ENCODE measurements around the gene PRR30.

DNA sequence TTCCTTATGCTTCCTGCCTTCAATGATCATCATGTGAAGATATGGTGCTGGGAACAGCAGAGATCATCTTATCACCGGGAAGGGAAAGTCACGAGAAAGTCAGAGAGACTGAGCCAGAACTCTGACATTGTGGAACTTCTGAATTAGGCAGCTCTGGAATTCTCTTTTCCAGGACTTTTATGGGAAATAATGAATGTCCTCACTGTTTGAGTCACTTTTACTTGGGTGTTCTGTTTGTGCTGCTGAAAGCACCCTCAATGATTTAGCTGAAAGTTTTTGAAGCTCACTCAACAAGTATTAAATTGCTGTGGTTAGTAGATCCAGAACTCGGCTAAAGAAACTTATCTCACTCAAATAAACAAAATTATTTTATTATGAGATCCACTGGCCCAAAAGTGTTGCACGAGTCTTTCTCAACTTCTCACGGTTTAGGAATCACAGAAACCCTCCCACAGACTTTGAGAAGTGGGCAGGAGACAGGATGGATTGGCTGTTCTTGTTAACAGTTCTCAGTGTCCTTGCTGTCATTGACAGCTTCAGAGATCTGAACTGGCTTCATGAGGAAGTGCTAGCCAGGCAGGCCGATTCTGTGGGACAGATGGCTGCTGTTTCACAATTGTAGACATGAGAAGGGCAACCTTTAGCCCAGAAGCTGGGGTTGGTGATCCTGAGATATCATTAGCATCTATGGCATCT, 46.3 kb upstream of the PRR30 start:
- TF ChIP-seq POLR2A (IDR thresholded peaks at IDR 0.05): no peak
- TF ChIP-seq, protein P1, sequence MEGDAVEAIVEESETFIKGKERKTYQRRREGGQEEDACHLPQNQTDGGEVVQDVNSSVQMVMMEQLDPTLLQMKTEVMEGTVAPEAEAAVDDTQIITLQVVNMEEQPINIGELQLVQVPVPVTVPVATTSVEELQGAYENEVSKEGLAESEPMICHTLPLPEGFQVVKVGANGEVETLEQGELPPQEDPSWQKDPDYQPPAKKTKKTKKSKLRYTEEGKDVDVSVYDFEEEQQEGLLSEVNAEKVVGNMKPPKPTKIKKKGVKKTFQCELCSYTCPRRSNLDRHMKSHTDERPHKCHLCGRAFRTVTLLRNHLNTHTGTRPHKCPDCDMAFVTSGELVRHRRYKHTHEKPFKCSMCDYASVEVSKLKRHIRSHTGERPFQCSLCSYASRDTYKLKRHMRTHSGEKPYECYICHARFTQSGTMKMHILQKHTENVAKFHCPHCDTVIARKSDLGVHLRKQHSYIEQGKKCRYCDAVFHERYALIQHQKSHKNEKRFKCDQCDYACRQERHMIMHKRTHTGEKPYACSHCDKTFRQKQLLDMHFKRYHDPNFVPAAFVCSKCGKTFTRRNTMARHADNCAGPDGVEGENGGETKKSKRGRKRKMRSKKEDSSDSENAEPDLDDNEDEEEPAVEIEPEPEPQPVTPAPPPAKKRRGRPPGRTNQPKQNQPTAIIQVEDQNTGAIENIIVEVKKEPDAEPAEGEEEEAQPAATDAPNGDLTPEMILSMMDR (IDR thresholded peaks at IDR 0.05): no peak
